Endodermal cell (in vitro differentiated cells): ENCODE results near the gene YIPF6. TPM values are rescaled to one million over a fixed set of nuclear protein-coding genes. Genes with fewer than 3 reads are reported as not detected.

ENCODE experiments used
- DNase-seq: peaks from one replicate; pipeline ENCODE4 v3.0.0-alpha.2; 2017
- H3K27ac ChIP-seq: 2 replicates; pipeline ENCODE4 v1.5.1; 2013; ENCODE audit warnings: mild to moderate bottlenecking, low read depth, low read length, moderate library complexity
- H3K27me3 ChIP-seq: 2 replicates; pipeline ENCODE4 v1.6.1; 2013; ENCODE audit warnings: mild to moderate bottlenecking, low read length, moderate library complexity; ENCODE audit not compliant: insufficient read depth, control insufficient read depth, poor library complexity, severe bottlenecking
- H3K36me3 ChIP-seq: 2 replicates; pipeline ENCODE4 v1.7.0; 2013; ENCODE audit warnings: mild to moderate bottlenecking, low read length, moderate library complexity; ENCODE audit not compliant: control insufficient read depth, insufficient read depth
- H3K4me1 ChIP-seq: one replicate; pipeline ENCODE4 v1.7.0; 2013; ENCODE audit warnings: low read length; ENCODE audit not compliant: control insufficient read depth, insufficient read depth
- H3K4me3 ChIP-seq: 2 replicates; pipeline ENCODE4 v1.5.1; 2013; ENCODE audit warnings: mild to moderate bottlenecking, low read length, moderate library complexity
- H3K9ac ChIP-seq: 2 replicates; pipeline ENCODE4 v1.6.1; 2013; ENCODE audit warnings: mild to moderate bottlenecking, low read length, moderate library complexity; ENCODE audit not compliant: poor library complexity, severe bottlenecking; ENCODE audit errors: extremely low read depth
- H3K9me3 ChIP-seq: 2 replicates; pipeline ENCODE4 v1.6.1; 2013; ENCODE audit warnings: mild to moderate bottlenecking, low read length, moderate library complexity; ENCODE audit not compliant: control insufficient read depth
- H3K27ac Mint-ChIP-seq: 2 replicates; pipeline ENCODE4 v1.8.0; 2020; ENCODE audit warnings: mixed read lengths
- H3K27me3 Mint-ChIP-seq: 2 replicates; pipeline ENCODE4 v1.8.0; 2021; ENCODE audit warnings: mild to moderate bottlenecking, mixed read lengths; ENCODE audit not compliant: insufficient read depth
- H3K36me3 Mint-ChIP-seq: 2 replicates; pipeline ENCODE4 v1.8.0; 2020; ENCODE audit warnings: low read depth, mixed read lengths
- H3K4me1 Mint-ChIP-seq: 2 replicates; pipeline ENCODE4 v1.8.0; 2020; ENCODE audit warnings: mixed read lengths
- H3K4me3 Mint-ChIP-seq: 2 replicates; pipeline ENCODE4 v1.8.0; 2020; ENCODE audit warnings: mild to moderate bottlenecking, moderate library complexity, mixed read lengths
- H3K9me3 Mint-ChIP-seq: 2 replicates; pipeline ENCODE4 v1.8.0; 2020; ENCODE audit warnings: mild to moderate bottlenecking, mixed read lengths
- whole genome bisulfite sequencing, 2 experiments: methylation state at CpG; one replicate each; pipeline versions ENCODE4 v1.1.5 to v1.1.7; 2013; ENCODE audit warnings: missing lambda C conversion rate in 2 of 2, mixed read lengths in 1 of 2; ENCODE audit not compliant: insufficient coverage in 1 of 2, insufficient read length in 1 of 2; 5-methylcytosine and 5-hydroxymethylcytosine counted together
- total RNA-seq, 2 donors: library from RNA; stranded (reverse); fragmentation: NEBNext Ultra II Directional in 1 of 2; extraction: Animal tissue kit (Norgen Biotek cat#: 25700) in 1 of 2; gene quantifications; 2 replicates in 1 of 2; 3 replicates in 1 of 2; pipeline ENCODE4 v1.2.1, GENCODE V29; 2021
- TF ChIP-seq, protein P1 (sequence below): fragments of 200-600 bp; sonication (generic); conservative IDR thresholded peaks from 2 replicates; pipeline ENCODE4 v1.5.0; 2021; ENCODE audit warnings: antibody characterized with exemption, mild to moderate bottlenecking

The YIPF6 gene
- total RNA-seq, 2 donors from 2014 or later: 36.9 to 40.7 TPM

DNA sequence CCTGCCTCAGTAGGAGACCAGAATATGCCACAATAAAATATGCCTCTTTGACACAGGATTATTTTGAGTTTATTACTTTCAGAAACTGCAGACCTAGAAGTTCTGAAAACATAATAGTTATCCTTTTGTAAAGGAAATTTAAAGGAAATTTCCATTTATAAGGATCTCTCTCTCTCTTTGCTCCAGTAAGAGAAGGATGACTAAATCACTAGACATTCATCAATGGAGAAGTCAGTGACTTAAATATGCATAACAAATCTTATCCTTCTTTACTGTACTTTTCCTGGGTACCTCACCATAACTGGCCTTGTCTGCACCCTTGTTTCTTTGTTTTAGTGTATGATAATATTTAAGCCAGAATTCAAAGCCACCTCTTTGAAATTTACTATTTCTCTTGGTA, 37.3 kb upstream of the YIPF6 start:
- H3K27ac Mint-ChIP-seq: no peak overlapping the region
- H3K4me3 Mint-ChIP-seq: no peak overlapping the region
- Histone ChIP-seq H3K9ac (no peak overlapping the region), H3K4me3 (no peak overlapping the region), H3K36me3 (no peaks in the 10 kb centered on the region), H3K27ac (no peak overlapping the region), H3K4me1 (no peaks in the 10 kb centered on the region), H3K27me3 (no peaks in the 10 kb centered on the region), H3K9me3 (no peaks in the 10 kb centered on the region)
- no peaks in the 10 kb centered on the region for H3K4me1 Mint-ChIP-seq
- DNase-seq: no peak
- H3K9me3 Mint-ChIP-seq: peaks cover 23% of the 10 kb centered on the region
- H3K27me3 Mint-ChIP-seq: no peaks in the 10 kb centered on the region
- no peaks in the 10 kb centered on the region for H3K36me3 Mint-ChIP-seq
- TF ChIP-seq, protein P1, sequence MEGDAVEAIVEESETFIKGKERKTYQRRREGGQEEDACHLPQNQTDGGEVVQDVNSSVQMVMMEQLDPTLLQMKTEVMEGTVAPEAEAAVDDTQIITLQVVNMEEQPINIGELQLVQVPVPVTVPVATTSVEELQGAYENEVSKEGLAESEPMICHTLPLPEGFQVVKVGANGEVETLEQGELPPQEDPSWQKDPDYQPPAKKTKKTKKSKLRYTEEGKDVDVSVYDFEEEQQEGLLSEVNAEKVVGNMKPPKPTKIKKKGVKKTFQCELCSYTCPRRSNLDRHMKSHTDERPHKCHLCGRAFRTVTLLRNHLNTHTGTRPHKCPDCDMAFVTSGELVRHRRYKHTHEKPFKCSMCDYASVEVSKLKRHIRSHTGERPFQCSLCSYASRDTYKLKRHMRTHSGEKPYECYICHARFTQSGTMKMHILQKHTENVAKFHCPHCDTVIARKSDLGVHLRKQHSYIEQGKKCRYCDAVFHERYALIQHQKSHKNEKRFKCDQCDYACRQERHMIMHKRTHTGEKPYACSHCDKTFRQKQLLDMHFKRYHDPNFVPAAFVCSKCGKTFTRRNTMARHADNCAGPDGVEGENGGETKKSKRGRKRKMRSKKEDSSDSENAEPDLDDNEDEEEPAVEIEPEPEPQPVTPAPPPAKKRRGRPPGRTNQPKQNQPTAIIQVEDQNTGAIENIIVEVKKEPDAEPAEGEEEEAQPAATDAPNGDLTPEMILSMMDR: no peak

GRCh38 chrX:68462197-68462596, 36.7 kb upstream of the YIPF6 start:
- WGBS, 2 experiments: 86 to 94% methylated on average over 5 to 8 of the region's 8 CpGs
- H3K4me3 Mint-ChIP-seq: no peak overlapping the region
- no peak overlapping the region for H3K27ac Mint-ChIP-seq
- no peaks in the 10 kb centered on the region for H3K27me3 ChIP-seq
- H3K27me3 Mint-ChIP-seq: no peaks in the 10 kb centered on the region
- no peak overlapping the region for H3K4me3 ChIP-seq
- TF ChIP-seq, protein P1: no peak
- no peaks in the 10 kb centered on the region for H3K9me3 ChIP-seq
- DNase-seq: no peak
- H3K36me3 ChIP-seq: no peaks in the 10 kb centered on the region
- H3K27ac ChIP-seq: no peak overlapping the region
- no peaks in the 10 kb centered on the region for H3K4me1 Mint-ChIP-seq
- no peaks in the 10 kb centered on the region for H3K4me1 ChIP-seq
- peaks cover 25% of the 10 kb centered on the region for H3K9me3 Mint-ChIP-seq
- H3K36me3 Mint-ChIP-seq: no peaks in the 10 kb centered on the region
- H3K9ac ChIP-seq: no peak overlapping the region

DNA sequence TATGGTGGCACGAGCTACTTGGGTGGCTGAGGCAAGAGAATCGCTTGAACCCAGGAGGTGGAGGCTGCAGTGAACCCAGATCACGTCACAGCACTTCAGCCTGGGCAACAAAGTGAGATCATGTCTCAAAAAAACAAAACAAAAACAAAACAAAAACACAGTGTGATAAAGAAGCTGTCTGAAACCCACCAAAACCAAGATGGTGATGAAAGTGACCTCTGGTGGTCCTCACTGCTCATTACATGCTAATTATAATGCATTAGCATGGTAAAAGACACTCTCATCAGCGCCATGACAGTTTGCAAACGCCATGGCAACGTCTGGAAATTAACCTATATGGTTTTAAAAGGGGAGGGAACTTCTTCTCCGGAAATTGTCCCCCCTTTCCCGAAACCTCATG, 36.2 kb upstream of the YIPF6 start:
- H3K27ac Mint-ChIP-seq: peak overlapping the region; percentile 61
- H3K4me3 ChIP-seq: no peak overlapping the region
- H3K27me3 Mint-ChIP-seq: no peaks in the 10 kb centered on the region
- 73% methylated on average over 5 of the region's 8 CpGs; no CpG with 5 or more reads in 1 of the 2 experiments for WGBS, 2 experiments
- no peak overlapping the region for H3K9ac ChIP-seq
- H3K36me3 Mint-ChIP-seq: no peaks in the 10 kb centered on the region
- DNase-seq: peak; percentile 59
- TF ChIP-seq, protein P1: peak; percentile 74
- no peaks in the 10 kb centered on the region for H3K9me3 ChIP-seq
- peaks cover 27% of the 10 kb centered on the region for H3K9me3 Mint-ChIP-seq
- no peak overlapping the region for H3K4me3 Mint-ChIP-seq
- H3K4me1 Mint-ChIP-seq: no peaks in the 10 kb centered on the region
- no peak overlapping the region for H3K27ac ChIP-seq
- no peaks in the 10 kb centered on the region for H3K27me3 ChIP-seq
- no peaks in the 10 kb centered on the region for H3K4me1 ChIP-seq
- H3K36me3 ChIP-seq: no peaks in the 10 kb centered on the region
